DMS 273 (cell line): Measurements from ENCODE around the gene TBC1D19.
"Not testable (repeated sequence)": the region's sequence is repeated elsewhere in the genome, so short reads cannot be mapped to it uniquely, and the experiment has no call there.

ENCODE experiments used
- DNase-seq: peaks from one replicate; lab custom pipeline; 2025; ENCODE audit not compliant: unreplicated experiment; lab: John Stamatoyannopoulos, UW

TBC1D19 gene

GRCh38 chr4:26594778-26595177 is 10.9 kb downstream of the TBC1D19 start:
- DNase-seq, result no peak

GRCh38 chr4:26596843-26597242 is 13.0 kb downstream of the TBC1D19 start:
- DNase-seq, result no peak

GRCh38 chr4:26601204-26601603 is 17.3 kb downstream of the TBC1D19 start:
- DNase-seq, result no peak

- no peak for DNase-seq
Observed at GRCh38 chr4:26607776-26608175, 23.9 kb downstream of the TBC1D19 start.

- DNase-seq, result no peak
Observed at GRCh38 chr4:26609391-26609790, 25.5 kb downstream of the TBC1D19 start.

- DNase-seq, result no peak
Observed at GRCh38 chr4:26609868-26610267, 26.0 kb downstream of the TBC1D19 start.

GRCh38 chr4:26611372-26611771 is 27.5 kb downstream of the TBC1D19 start:
- DNase-seq, result no peak

GRCh38 chr4:26611885-26612284 is 28.0 kb downstream of the TBC1D19 start:
- no peak for DNase-seq

GRCh38 chr4:26613237-26613636 is 29.4 kb downstream of the TBC1D19 start:
- DNase-seq, result no peak

GRCh38 chr4:26613735-26614134 is 29.9 kb downstream of the TBC1D19 start:
- DNase-seq, result no peak

GRCh38 chr4:26619784-26620183 is 35.9 kb downstream of the TBC1D19 start:
- no peak for DNase-seq

GRCh38 chr4:26621366-26621765 is 37.5 kb downstream of the TBC1D19 start:
- no peak for DNase-seq

GRCh38 chr4:26622913-26623312 is 39.0 kb downstream of the TBC1D19 start:
- no peak for DNase-seq

- not testable (repeated sequence) for DNase-seq
Observed at GRCh38 chr4:26626658-26627057, 42.8 kb downstream of the TBC1D19 start.

GRCh38 chr4:26632916-26633315 is 49.0 kb downstream of the TBC1D19 start:
- no peak for DNase-seq

GRCh38 chr4:26634237-26634636 is 50.4 kb downstream of the TBC1D19 start:
- no peak for DNase-seq

- DNase-seq, result no peak
Observed at GRCh38 chr4:26636458-26636857, 52.6 kb downstream of the TBC1D19 start.

- DNase-seq, result not testable (repeated sequence)
Observed at GRCh38 chr4:26640639-26641038, 56.8 kb downstream of the TBC1D19 start.

- DNase-seq, result no peak
Observed at GRCh38 chr4:26647523-26648224, 63.8 kb downstream of the TBC1D19 start.

GRCh38 chr4:26648260-26648659 is 64.4 kb downstream of the TBC1D19 start:
- DNase-seq, result no peak

GRCh38 chr4:26660261-26660660 is 76.4 kb downstream of the TBC1D19 start:
- no peak for DNase-seq

- no peak for DNase-seq
Observed at GRCh38 chr4:26663888-26664287, 80.0 kb downstream of the TBC1D19 start.

GRCh38 chr4:26670903-26671537 is 87.1 kb downstream of the TBC1D19 start:
- DNase-seq, result no peak
